OCI-LY7 (cell line): ENCODE measurements around the gene ROS1. TPM values are rescaled to one million over a fixed set of nuclear protein-coding genes. Genes with fewer than 3 reads are reported as not detected.

Source experiments
- BruUV-seq: library from RNA; stranded (reverse); fragments of 400-500 nt; replicated peaks from 2 replicates; lab custom pipeline; 2021; lab: Mats Ljungman, UMichigan
- CTCF ChIA-PET: fragments of 300-600 bp; sonication (Branson Sonifier 250); formaldehyde crosslinking; loops from one replicate; lab custom pipeline; 2022; ENCODE audit warnings: antibody characterized with exemption; ENCODE audit not compliant: unreplicated experiment; lab: Charles Lee
- POLR2A ChIA-PET: fragments of 300-600 bp; sonication (Branson Sonifier 250); formaldehyde crosslinking; loops from one replicate; lab custom pipeline; 2022; ENCODE audit warnings: antibody characterized with exemption; lab: Charles Lee
- DNase-seq: peaks from one replicate; pipeline ENCODE4 v3.0.0-alpha.2; 2015; ENCODE audit warnings: low spot score
- H2AFZ ChIP-seq: fragments of 200-600 bp; sonication (generic), shearing (Covaris generic); 2 replicates; pipeline ENCODE4 v1.6.1; 2014; ENCODE audit warnings: mild to moderate bottlenecking, antibody characterized with exemption, low read length, moderate library complexity
- H3K27ac ChIP-seq: fragments of 200-600 bp; sonication (generic); 2 replicates; pipeline ENCODE4 v1.5.1; 2014; ENCODE audit warnings: mixed run types, low read depth, mild to moderate bottlenecking, moderate library complexity, low read length, inconsistent platforms; ENCODE audit not compliant: poor library complexity, severe bottlenecking
- H3K36me3 ChIP-seq: fragments of 200-600 bp; sonication (generic); 2 replicates; pipeline ENCODE4 v1.6.1; 2014; ENCODE audit warnings: mild to moderate bottlenecking, antibody characterized with exemption, low read length, moderate library complexity, mixed read lengths; ENCODE audit not compliant: insufficient read depth
- H3K4me1 ChIP-seq: fragments of 200-600 bp; sonication (generic); 2 replicates; pipeline ENCODE4 v1.5.1; 2014; ENCODE audit warnings: mild to moderate bottlenecking, low read length; ENCODE audit not compliant: insufficient read depth, poor library complexity, severe bottlenecking
- H3K4me2 ChIP-seq: fragments of 200-600 bp; sonication (generic); 2 replicates; pipeline ENCODE4 v1.6.1; 2014; ENCODE audit warnings: mild to moderate bottlenecking, low read length
- H3K4me3 ChIP-seq: fragments of 200-600 bp; sonication (generic); 2 replicates; pipeline ENCODE4 v1.5.1; 2014; ENCODE audit warnings: mild to moderate bottlenecking, low read depth, low read length; ENCODE audit not compliant: poor library complexity, severe bottlenecking
- H3K79me2 ChIP-seq: fragments of 200-600 bp; sonication (generic); 2 replicates; pipeline ENCODE4 v1.6.1; 2016; ENCODE audit warnings: low read depth, mild to moderate bottlenecking, low read length, moderate library complexity, mixed read lengths; ENCODE audit not compliant: insufficient read depth
- H3K9me2 ChIP-seq: fragments of 200-600 bp; sonication (generic); 2 replicates; pipeline ENCODE4 v1.6.1; 2016; ENCODE audit warnings: mild to moderate bottlenecking, low read length, mixed read lengths; ENCODE audit not compliant: insufficient read depth
- H3K9me3 ChIP-seq: fragments of 200-600 bp; sonication (generic); 2 replicates; pipeline ENCODE4 v1.6.1; 2014; ENCODE audit warnings: mild to moderate bottlenecking, mixed run types, low read length, mixed read lengths
- H4K20me1 ChIP-seq: fragments of 200-600 bp; sonication (generic); 2 replicates; pipeline ENCODE4 v1.6.1; 2014; ENCODE audit warnings: mild to moderate bottlenecking, antibody characterized with exemption, low read length, moderate library complexity, mixed read lengths; ENCODE audit not compliant: insufficient read depth
- CTCF ChIP-seq: fragments of 200-600 bp; sonication (generic); conservative IDR thresholded peaks from 2 replicates; pipeline ENCODE4 v1.5.1; 2014; ENCODE audit warnings: mild to moderate bottlenecking, antibody characterized with exemption, low read length, moderate library complexity, mixed read lengths
- EZH2phosphoT487 ChIP-seq: fragments of 200-600 bp; sonication (generic); IDR thresholded peaks from 2 replicates; pipeline ENCODE4 v1.6.1; 2018; ENCODE audit warnings: low read depth, borderline replicate concordance, mild to moderate bottlenecking, mixed run types, antibody characterized with exemption, low read length, moderate library complexity, mixed read lengths
- intact Hi-C: fragments of 100-400 bp; cut with micrococcal nuclease; formaldehyde crosslinking; loops from one replicate; pipeline ENCODE4 v1.10.0; 2022; ENCODE audit not compliant: unreplicated experiment
- total RNA-seq, 2 experiments: library from RNA; depleted of rRNA in 1 of 2; stranded (reverse); fragments of >200 nt in 1 of 2; shearing (Covaris generic) in 1 of 2; gene quantifications; 2 replicates each; pipeline ENCODE4 v1.2.3, GENCODE V29; 2014 to 2022

ROS1 gene
- total RNA-seq, 2 experiments from 2014 or later: not detected

GRCh38 chr6:117272032-117272866 lies 153.5 kb downstream of the ROS1 start:
- Histone ChIP-seq H3K27ac (no peak overlapping the region), H3K9me2 (no peaks in the 10 kb centered on the region), H4K20me1 (no peaks in the 10 kb centered on the region), H2AFZ (no peak overlapping the region), H3K79me2 (no peaks in the 10 kb centered on the region), H3K4me1 (no peaks in the 10 kb centered on the region), H3K36me3 (no peaks in the 10 kb centered on the region), H3K4me2 (no peak overlapping the region), H3K9me3 (no peaks in the 10 kb centered on the region), H3K4me3 (no peak overlapping the region)
- DNase-seq: no peak
- TF ChIP-seq EZH2phosphoT487 (no peak), CTCF (no peak)
- CTCF ChIA-PET: no interaction called here
- BruUV-seq: no TSS peak
- intact Hi-C loops: no loop called here
- POLR2A ChIA-PET: no interaction called here

- H3K4me2 ChIP-seq: no peak overlapping the region
- ChIA-PET POLR2A (no interaction called here), CTCF (no interaction called here)
- intact Hi-C loops: no loop called here
- no peak overlapping the region for H3K27ac ChIP-seq
- H3K79me2 ChIP-seq: no peaks in the 10 kb centered on the region
- no peaks in the 10 kb centered on the region for H3K9me2 ChIP-seq
- H3K36me3 ChIP-seq: no peaks in the 10 kb centered on the region
- no peaks in the 10 kb centered on the region for H4K20me1 ChIP-seq
- no peak overlapping the region for H3K4me3 ChIP-seq
- no peak for DNase-seq
- TF ChIP-seq CTCF (no peak), EZH2phosphoT487 (no peak)
- no peak overlapping the region for H2AFZ ChIP-seq
- no TSS peak for BruUV-seq
- no peaks in the 10 kb centered on the region for H3K4me1 ChIP-seq
- H3K9me3 ChIP-seq: no peaks in the 10 kb centered on the region
Observed at GRCh38 chr6:117270843-117271507, 154.8 kb downstream of the ROS1 start.
